Activated naive CD4-positive, alpha-beta T cell treated with anti-CD3 and anti-CD28 coated beads, Interleukin-2, amount 50 U/mL, for 16 hours (primary cell): ENCODE measurements around the gene L3HYPDH.
A peak's percentile ranks its signal among the peaks of the same experiment; 100 is the strongest.
"Not testable (repeated sequence)": the region's sequence is repeated elsewhere in the genome, so short reads cannot be mapped to it uniquely, and the experiment has no call there.

ENCODE experiments used
- DNase-seq: peaks from one replicate; pipeline ENCODE4 v3.0.0-alpha.2; 2020

Gene L3HYPDH

GRCh38 chr14:59475709-59476108 is 8.5 kb downstream of the L3HYPDH start:
- no peak for DNase-seq

- DNase-seq = no peak
These were observed 10.0 kb downstream of the L3HYPDH start for GRCh38 chr14:59474172-59474571.

GRCh38 chr14:59465316-59466135 is 18.7 kb downstream of the L3HYPDH start, which contains the start of gene GPR135:
Gene GPR135, minus strand, starts transcription at chr14:59465380. Its CDS starts 154 bp downstream, at chr14:59465226.
- peak; percentile 31 for DNase-seq

GRCh38 chr14:59464486-59465315 is 19.5 kb downstream of the L3HYPDH start:
- peak; percentile 48 for DNase-seq

GRCh38 chr14:59463787-59464485 is 20.3 kb downstream of the L3HYPDH start:
- DNase-seq = peak; percentile 43

- DNase-seq = no peak
These were observed 22.3 kb downstream of the L3HYPDH start for GRCh38 chr14:59461891-59462290.

- DNase-seq = no peak
These were observed 23.8 kb downstream of the L3HYPDH start for GRCh38 chr14:59460378-59460777.

- DNase-seq = no peak
These were observed 25.7 kb downstream of the L3HYPDH start for GRCh38 chr14:59458486-59458885.

- DNase-seq = no peak
These were observed 28.8 kb downstream of the L3HYPDH start for GRCh38 chr14:59455411-59455810.

- DNase-seq = no peak
These were observed 30.1 kb downstream of the L3HYPDH start for GRCh38 chr14:59454139-59454538.

- no peak for DNase-seq
These were observed 32.4 kb downstream of the L3HYPDH start for GRCh38 chr14:59451849-59452248.

GRCh38 chr14:59450716-59451115 is 33.5 kb downstream of the L3HYPDH start:
- DNase-seq = no peak

- not testable (repeated sequence) for DNase-seq
These were observed 35.5 kb downstream of the L3HYPDH start for GRCh38 chr14:59448673-59449072.

GRCh38 chr14:59439256-59439965 is 44.8 kb downstream of the L3HYPDH start:
- DNase-seq = no peak

- DNase-seq = no peak
These were observed 46.0 kb downstream of the L3HYPDH start for GRCh38 chr14:59438195-59438647.

GRCh38 chr14:59435987-59436386 is 48.2 kb downstream of the L3HYPDH start:
- DNase-seq = no peak

GRCh38 chr14:59435101-59435500 is 49.1 kb downstream of the L3HYPDH start:
- no peak for DNase-seq

- no peak for DNase-seq
These were observed 54.4 kb downstream of the L3HYPDH start for GRCh38 chr14:59429790-59430189.

GRCh38 chr14:59428581-59429012 is 55.6 kb downstream of the L3HYPDH start:
- DNase-seq = no peak

- DNase-seq = no peak
These were observed 56.3 kb downstream of the L3HYPDH start for GRCh38 chr14:59427653-59428580.

- DNase-seq = no peak
These were observed 58.8 kb downstream of the L3HYPDH start for GRCh38 chr14:59425322-59425935.
